H1 (cell line): ENCODE data around the gene SGSM1.

ENCODE experiments used
- ASH2L ChIP-seq: fragments of 200-600, 300-600 bp; sonication (generic); IDR thresholded peaks from one replicate; pipeline ENCODE4 v1.7.1; 2017; ENCODE audit warnings: low read length
- CHD1 ChIP-seq: IDR thresholded peaks from 2 replicates; pipeline ENCODE4 v1.6.1; 2012; ENCODE audit warnings: low read depth, low read length, improper control_type of control experiment
- JUN ChIP-seq: IDR thresholded peaks from 2 replicates; pipeline ENCODE4 v1.6.1; 2011; ENCODE audit warnings: low read depth, mild to moderate bottlenecking, improper control_type of control experiment, low read length
- POLR2AphosphoS5 ChIP-seq: IDR thresholded peaks from 2 replicates; pipeline ENCODE4 v1.6.1; 2011; ENCODE audit warnings: low read depth, low read length
- SP1 ChIP-seq: IDR thresholded peaks from 2 replicates; pipeline ENCODE4 v1.6.1; 2011; ENCODE audit warnings: low read depth, low read length
- TCF12 ChIP-seq: IDR thresholded peaks from 2 replicates; pipeline ENCODE4 v1.6.1; 2011; ENCODE audit warnings: low read depth, mild to moderate bottlenecking, low read length

DNA sequence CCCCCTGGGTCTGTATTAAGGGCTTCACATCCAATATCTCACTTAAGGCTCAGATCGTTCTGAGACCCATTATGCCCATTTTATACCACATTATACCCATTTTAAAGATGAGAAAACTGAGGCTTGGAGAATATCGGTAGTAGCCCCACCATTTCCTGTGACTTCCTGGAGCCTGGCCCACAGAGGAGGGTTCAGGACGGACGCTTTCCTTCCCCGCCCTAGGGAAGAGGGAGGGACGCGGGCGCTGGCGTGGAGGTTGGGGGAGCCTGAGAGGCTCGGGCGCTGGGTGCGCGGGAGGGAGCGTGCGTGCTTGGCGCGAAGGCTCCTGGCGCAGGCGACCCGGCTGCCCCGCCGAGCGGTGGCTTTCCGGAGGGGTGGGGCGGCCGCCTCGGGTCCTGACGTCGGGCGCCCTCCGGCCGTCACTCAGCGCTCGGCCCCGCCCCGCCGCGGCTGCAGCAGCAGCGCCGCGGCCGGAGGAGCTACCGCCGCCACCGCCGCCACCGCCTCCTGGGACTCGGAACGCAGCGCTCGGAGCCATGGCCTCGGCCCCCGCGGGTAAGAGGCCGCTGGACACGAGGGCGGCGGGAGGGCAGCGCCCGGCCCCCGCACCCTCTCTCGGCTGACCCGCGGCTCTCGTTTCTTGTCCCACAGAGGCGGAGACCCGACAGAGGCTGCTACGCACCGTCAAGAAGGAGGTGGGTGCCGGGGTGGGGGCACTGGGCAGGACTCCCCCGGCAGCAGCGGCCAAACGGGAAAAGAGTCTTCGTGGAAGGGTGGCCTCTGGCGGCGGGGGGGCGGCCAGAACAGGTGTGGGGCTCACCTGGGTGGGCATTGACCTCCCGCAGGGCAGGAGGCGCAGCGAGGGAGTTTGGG is at the start of gene SGSM1:
- peak; percentile 78 for TF ChIP-seq ASH2L
- TF ChIP-seq SP1 = 0 out of 2 replicates have a peak, but pooled peaks have one; percentile 24
- no peak for TF ChIP-seq POLR2AphosphoS5
- TF ChIP-seq JUN = no peak
- TF ChIP-seq CHD1 = no peak
- TF ChIP-seq TCF12 = no peak
